Fibroblast of peridontal ligament (primary cell): ENCODE measurements around the gene PTPRE.

Experiments used
- DNase-seq: peaks from one replicate; pipeline ENCODE4 v3.0.0-alpha.2; 2010; ENCODE audit errors: extremely low read depth

The PTPRE gene

GRCh38 chr10:127907411-127908105 is 655 bp downstream of the PTPRE start:
- DNase-seq = no peak

- no peak for DNase-seq
These were observed 1.4 kb downstream of the PTPRE start for GRCh38 chr10:127908106-127908958.

- DNase-seq = no peak
These were observed 2.0 kb downstream of the PTPRE start for GRCh38 chr10:127908959-127909267.

GRCh38 chr10:127909716-127910463 is 3.0 kb downstream of the PTPRE start:
- no peak for DNase-seq

- DNase-seq = no peak
These were observed 3.5 kb downstream of the PTPRE start for GRCh38 chr10:127910464-127910770.

GRCh38 chr10:127911218-127911866 is 4.4 kb downstream of the PTPRE start:
- no peak for DNase-seq

- DNase-seq = no peak
These were observed 5.0 kb downstream of the PTPRE start for GRCh38 chr10:127911867-127912257.

- DNase-seq = no peak
These were observed 5.9 kb downstream of the PTPRE start for GRCh38 chr10:127912607-127913367.

- no peak for DNase-seq
These were observed 6.5 kb downstream of the PTPRE start for GRCh38 chr10:127913368-127913759.

- DNase-seq = no peak
These were observed 8.4 kb downstream of the PTPRE start for GRCh38 chr10:127915324-127915723.

- no peak for DNase-seq
These were observed 9.9 kb downstream of the PTPRE start for GRCh38 chr10:127916826-127917225.

- DNase-seq = no peak
These were observed 11.7 kb downstream of the PTPRE start for GRCh38 chr10:127918572-127918971.

- DNase-seq = no peak
These were observed 12.7 kb downstream of the PTPRE start for GRCh38 chr10:127919418-127920271.

GRCh38 chr10:127920306-127921074 is 13.6 kb downstream of the PTPRE start:
- no peak for DNase-seq

- DNase-seq = no peak
These were observed 14.3 kb downstream of the PTPRE start for GRCh38 chr10:127921075-127921752.

- DNase-seq = no peak
These were observed 14.8 kb downstream of the PTPRE start for GRCh38 chr10:127921753-127922145.

GRCh38 chr10:127922206-127922605 is 15.3 kb downstream of the PTPRE start:
- DNase-seq = no peak

GRCh38 chr10:127922675-127923366 is 15.9 kb downstream of the PTPRE start:
- DNase-seq = no peak

GRCh38 chr10:127923646-127924045 is 16.7 kb downstream of the PTPRE start:
- no peak for DNase-seq
